ENCODE results near the gene TMOD1. TPM values are rescaled to one million over a fixed set of nuclear protein-coding genes. Genes with fewer than 3 reads are reported as not detected.

TMOD1 gene
- total and polyA plus RNA-seq, 10 donors = 1.6 to 5.8 (median 2.7) TPM

DNA sequence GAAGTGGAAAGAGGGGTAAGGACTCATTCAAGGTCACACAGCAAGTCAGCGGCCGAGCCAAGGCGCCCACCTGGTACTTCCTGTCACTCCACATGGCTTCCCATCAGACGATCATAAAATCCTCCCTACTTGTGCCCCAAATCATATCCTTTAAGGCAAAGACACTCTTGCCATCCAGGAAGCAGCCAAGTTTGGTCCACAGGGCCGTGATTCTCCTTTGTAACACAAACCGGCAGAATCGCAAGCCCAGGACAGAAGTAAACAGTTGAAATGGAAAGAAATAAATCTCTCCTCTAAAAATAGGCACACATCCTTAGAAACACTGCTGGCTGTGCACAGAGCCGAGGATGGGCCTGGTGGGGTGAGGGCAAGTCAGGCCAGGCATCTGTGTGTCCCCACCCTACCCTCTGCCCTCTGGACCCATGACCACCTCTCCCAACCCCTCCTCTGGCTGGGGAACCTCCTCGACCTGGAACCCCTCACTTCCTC, 30.5 kb downstream of the TMOD1 start:
- no peaks in the 10 kb centered on the region for H3K4me1 ChIP-seq
- intact Hi-C loops (cut with DNase I; ENCODE audit: low total_unique reads) = no loop called here
- H3K27ac ChIP-seq = no peak overlapping the region
- WGBS, 5 donors = 53 to 77% (median 59%) methylated on average over 9 of the region's 9 CpGs
- no peak for DNase-seq
- TF ChIP-seq POLR2A (IDR thresholded peaks at IDR 0.05) (no peak), POLR2AphosphoS5 (IDR thresholded peaks at IDR 0.05) (no peak)
- TF ChIP-seq, protein P1, sequence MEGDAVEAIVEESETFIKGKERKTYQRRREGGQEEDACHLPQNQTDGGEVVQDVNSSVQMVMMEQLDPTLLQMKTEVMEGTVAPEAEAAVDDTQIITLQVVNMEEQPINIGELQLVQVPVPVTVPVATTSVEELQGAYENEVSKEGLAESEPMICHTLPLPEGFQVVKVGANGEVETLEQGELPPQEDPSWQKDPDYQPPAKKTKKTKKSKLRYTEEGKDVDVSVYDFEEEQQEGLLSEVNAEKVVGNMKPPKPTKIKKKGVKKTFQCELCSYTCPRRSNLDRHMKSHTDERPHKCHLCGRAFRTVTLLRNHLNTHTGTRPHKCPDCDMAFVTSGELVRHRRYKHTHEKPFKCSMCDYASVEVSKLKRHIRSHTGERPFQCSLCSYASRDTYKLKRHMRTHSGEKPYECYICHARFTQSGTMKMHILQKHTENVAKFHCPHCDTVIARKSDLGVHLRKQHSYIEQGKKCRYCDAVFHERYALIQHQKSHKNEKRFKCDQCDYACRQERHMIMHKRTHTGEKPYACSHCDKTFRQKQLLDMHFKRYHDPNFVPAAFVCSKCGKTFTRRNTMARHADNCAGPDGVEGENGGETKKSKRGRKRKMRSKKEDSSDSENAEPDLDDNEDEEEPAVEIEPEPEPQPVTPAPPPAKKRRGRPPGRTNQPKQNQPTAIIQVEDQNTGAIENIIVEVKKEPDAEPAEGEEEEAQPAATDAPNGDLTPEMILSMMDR (IDR thresholded peaks at IDR 0.05 in 8 of 11, conservative IDR thresholded peaks at IDR 0.05 in 3 of 11) = no peak
- H3K9me3 ChIP-seq = peaks cover 0 to 6% (median 0%) of the 10 kb centered on the region in 8 donors
- H3K27me3 ChIP-seq (replicated peaks in 1 of 7) = no peaks in the 10 kb centered on the region
- no peak overlapping the region for H3K4me3 ChIP-seq
- H3K36me3 ChIP-seq = no peaks in the 10 kb centered on the region

DNA sequence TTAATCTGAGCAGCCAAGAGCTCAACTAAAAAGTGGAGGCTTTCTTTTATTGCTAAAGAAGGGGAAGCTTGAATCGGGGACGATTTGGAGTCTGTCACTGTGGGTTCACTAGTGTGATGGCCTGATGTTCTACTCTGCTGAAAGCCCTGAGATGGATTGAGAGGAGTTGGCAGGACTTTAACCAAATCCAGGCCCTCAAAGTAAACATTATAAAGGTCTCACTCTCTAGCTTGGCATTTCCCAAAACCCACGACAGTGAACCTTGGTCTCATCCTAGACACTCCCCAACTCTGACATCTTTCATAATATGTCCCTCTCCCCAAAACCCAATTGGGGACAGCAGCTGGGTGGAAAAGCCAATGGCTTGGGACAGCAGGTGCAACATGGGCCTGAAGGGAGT, 32.7 kb downstream of the TMOD1 start:
- DNase-seq = no peak
- TF ChIP-seq POLR2A (IDR thresholded peaks at IDR 0.05) = no peak
- no peak for TF ChIP-seq POLR2AphosphoS5 (IDR thresholded peaks at IDR 0.05)
- TF ChIP-seq, protein P1 (IDR thresholded peaks at IDR 0.05 in 8 of 11, conservative IDR thresholded peaks at IDR 0.05 in 3 of 11) = no peak
- H3K4me1 ChIP-seq = no peaks in the 10 kb centered on the region
- 84 to 99% (median 95%) methylated on average over 3 of the region's 3 CpGs for WGBS, 5 donors
- intact Hi-C loops (cut with DNase I; ENCODE audit: low total_unique reads) = no loop called here
- peaks cover 0 to 6% (median 0%) of the 10 kb centered on the region in 8 donors for H3K9me3 ChIP-seq
- H3K27me3 ChIP-seq (replicated peaks in 1 of 7) = no peaks in the 10 kb centered on the region
- H3K27ac ChIP-seq = no peak overlapping the region
- H3K4me3 ChIP-seq = no peak overlapping the region
- no peaks in the 10 kb centered on the region for H3K36me3 ChIP-seq

DNA sequence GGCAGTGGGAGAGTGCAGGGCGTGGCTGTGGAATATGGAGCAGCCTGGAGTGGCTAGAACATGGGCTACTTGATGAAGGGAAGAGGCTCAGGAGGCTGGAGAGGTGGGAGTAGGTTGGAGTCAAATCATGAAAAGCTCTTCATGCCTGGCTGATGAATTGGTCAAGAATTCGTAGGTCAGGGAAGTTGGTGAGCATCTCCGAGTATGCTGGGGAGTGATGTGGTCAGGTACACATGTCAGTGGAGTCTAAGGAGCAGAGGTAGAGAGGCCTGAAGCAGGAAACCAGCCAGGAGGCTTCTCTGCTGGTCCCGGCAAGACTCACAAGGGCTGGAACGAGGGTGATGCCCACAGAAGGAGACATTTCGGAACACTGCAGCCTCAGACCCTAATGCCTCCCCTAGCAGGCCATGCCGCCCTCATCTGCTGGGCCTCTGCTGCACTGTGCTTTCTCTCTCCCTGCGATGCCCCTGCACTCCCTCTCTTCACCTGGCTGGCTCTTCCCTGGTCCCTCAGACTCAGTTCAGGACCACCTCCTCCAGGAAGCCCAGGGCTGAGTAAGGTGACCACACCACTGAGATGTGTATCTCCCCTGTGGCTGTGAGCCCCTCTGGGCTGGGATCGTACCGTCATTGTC, 33.6 kb downstream of the TMOD1 start:
- no peak for DNase-seq
- intact Hi-C loops (cut with DNase I; ENCODE audit: low total_unique reads) = no loop called here

DNA sequence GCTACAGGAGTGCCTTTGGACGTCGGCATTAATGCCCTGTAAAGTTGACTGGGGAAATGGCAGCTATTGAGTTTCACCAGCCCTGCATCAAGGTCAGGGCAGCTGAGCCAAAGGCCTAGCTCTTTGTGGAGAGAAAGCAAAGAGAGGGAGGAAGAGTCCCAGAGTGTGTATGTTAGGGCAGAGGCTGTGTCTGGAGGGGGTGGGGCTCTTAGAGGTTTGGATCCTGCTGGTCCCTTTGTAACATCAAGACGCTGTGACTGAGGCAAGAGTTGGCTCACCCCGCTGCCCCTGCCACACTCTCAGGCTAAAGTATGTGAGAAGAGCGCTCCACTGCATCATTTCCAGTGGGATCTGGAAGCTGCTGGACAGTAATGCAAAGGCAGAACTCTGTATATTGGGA, 34.3 kb downstream of the TMOD1 start:
- Histone ChIP-seq H3K27ac (no peak overlapping the region), H3K9me3 (peaks cover 0 to 6% (median 0%) of the 10 kb centered on the region in 8 donors), H3K27me3 (replicated peaks in 1 of 7) (no peaks in the 10 kb centered on the region), H3K4me1 (no peaks in the 10 kb centered on the region), H3K4me3 (no peak overlapping the region), H3K36me3 (no peaks in the 10 kb centered on the region)
- TF ChIP-seq POLR2AphosphoS5 (IDR thresholded peaks at IDR 0.05) = no peak
- TF ChIP-seq, protein P1 (IDR thresholded peaks at IDR 0.05 in 8 of 11, conservative IDR thresholded peaks at IDR 0.05 in 3 of 11) = no peak
- TF ChIP-seq POLR2A (IDR thresholded peaks at IDR 0.05) = no peak
- no peak for DNase-seq
- 81 to 92% (median 85%) methylated on average over 5 of the region's 5 CpGs for WGBS, 5 donors
- intact Hi-C loops (cut with DNase I; ENCODE audit: low total_unique reads) = no loop called here

More for the DNA sequence above, 33.6 kb downstream of the TMOD1 start:
- Histone ChIP-seq H3K27me3 (replicated peaks in 1 of 7) (no peaks in the 10 kb centered on the region), H3K4me1 (no peaks in the 10 kb centered on the region), H3K27ac (no peak overlapping the region), H3K36me3 (no peaks in the 10 kb centered on the region), H3K9me3 (peaks cover 0 to 6% (median 0%) of the 10 kb centered on the region in 8 donors), H3K4me3 (no peak overlapping the region)
- WGBS, 5 donors = 86 to 92% (median 90%) methylated on average over 10 of the region's 10 CpGs
- TF ChIP-seq, protein P1 (IDR thresholded peaks at IDR 0.05 in 8 of 11, conservative IDR thresholded peaks at IDR 0.05 in 3 of 11) = no peak
- TF ChIP-seq POLR2A (IDR thresholded peaks at IDR 0.05) = no peak
- TF ChIP-seq POLR2AphosphoS5 (IDR thresholded peaks at IDR 0.05) = no peak
